Transverse colon (tissue), 3 donors: ENCODE data around the gene WFS1.

Experiments
- EP300 ChIP-seq: sonication (generic); formaldehyde crosslinking; IDR thresholded peaks from one replicate; pipeline ENCODE4 v1.6.1; 2017; ENCODE audit warnings: antibody characterized with exemption, low read depth
- POLR2A ChIP-seq: fragments of 450-650 bp; IDR thresholded peaks from one replicate; pipeline ENCODE4 v1.6.1; 2016; ENCODE audit warnings: antibody characterized with exemption, mild to moderate bottlenecking, moderate library complexity
- TF ChIP-seq, protein P1 (sequence below), 5 experiments: fragments of 200-600 bp in 3 of 5; fragments of 450-650 bp in 2 of 5; sonication (generic) in 3 of 5; IDR thresholded peaks; 1 replicate in 2 of 5; 2 replicates in 3 of 5; pipeline ENCODE4 v1.5.1; 2016 to 2017; ENCODE audit warnings: antibody characterized with exemption in 5 of 5, inconsistent platforms in 3 of 5, mild to moderate bottlenecking in 2 of 5, moderate library complexity in 1 of 5

DNA sequence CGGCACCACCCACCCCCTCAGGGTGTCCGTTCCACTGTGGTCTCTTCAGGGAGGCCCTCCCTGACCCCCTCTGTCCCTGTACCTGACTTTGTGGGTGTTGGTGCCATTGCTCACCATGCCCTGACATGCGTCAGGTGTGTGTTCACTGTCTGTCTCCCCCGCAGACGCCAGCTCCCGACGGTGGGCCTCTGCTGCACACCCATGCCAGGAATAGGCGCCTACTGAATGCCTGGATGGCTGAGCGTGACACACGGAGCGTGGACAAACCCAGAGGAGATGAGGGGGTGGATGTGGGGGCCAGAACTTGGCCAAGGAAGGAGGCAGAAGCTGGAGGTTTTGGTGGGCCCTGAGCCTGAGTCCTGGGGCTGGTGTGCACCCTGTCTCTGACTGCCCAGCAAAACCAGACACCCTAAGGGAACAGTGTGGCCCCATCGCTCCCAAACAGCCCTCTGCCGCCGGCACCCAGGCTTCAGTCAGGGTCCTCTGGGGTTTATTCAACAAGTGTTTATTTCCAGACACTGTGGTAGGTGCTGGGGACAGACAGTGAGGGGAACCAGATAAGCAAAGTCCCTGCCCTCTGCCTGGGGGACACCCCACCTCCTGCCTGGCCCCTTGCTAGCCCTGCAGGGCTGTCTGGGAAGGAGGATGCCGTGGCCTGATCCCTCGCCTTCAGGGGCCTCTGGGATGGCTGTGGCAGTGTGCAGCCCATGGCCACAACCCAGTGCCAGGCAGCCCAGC lies 76.9 kb downstream of the WFS1 start:
- no peak for TF ChIP-seq POLR2A
- TF ChIP-seq, protein P1, sequence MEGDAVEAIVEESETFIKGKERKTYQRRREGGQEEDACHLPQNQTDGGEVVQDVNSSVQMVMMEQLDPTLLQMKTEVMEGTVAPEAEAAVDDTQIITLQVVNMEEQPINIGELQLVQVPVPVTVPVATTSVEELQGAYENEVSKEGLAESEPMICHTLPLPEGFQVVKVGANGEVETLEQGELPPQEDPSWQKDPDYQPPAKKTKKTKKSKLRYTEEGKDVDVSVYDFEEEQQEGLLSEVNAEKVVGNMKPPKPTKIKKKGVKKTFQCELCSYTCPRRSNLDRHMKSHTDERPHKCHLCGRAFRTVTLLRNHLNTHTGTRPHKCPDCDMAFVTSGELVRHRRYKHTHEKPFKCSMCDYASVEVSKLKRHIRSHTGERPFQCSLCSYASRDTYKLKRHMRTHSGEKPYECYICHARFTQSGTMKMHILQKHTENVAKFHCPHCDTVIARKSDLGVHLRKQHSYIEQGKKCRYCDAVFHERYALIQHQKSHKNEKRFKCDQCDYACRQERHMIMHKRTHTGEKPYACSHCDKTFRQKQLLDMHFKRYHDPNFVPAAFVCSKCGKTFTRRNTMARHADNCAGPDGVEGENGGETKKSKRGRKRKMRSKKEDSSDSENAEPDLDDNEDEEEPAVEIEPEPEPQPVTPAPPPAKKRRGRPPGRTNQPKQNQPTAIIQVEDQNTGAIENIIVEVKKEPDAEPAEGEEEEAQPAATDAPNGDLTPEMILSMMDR (IDR thresholded peaks at IDR 0.05): no peak
- TF ChIP-seq EP300: no peak
